Left ventricle myocardium inferior (tissue), 1 donor: ENCODE measurements around the gene TACR1. TPM values are rescaled to one million over a fixed set of nuclear protein-coding genes. Genes with fewer than 3 reads are reported as not detected.
A peak's percentile ranks its signal among the peaks of the same experiment; 100 is the strongest.
"Not testable (repeated sequence)": the region's sequence is repeated elsewhere in the genome, so short reads cannot be mapped to it uniquely, and the experiment has no call there.

ENCODE experiments used
- DNase-seq: peaks from one replicate; pipeline ENCODE4 v3.0.0-alpha.2; 2020
- H3K27ac ChIP-seq: fragments of 200-600 bp; replicated peaks from 2 replicates; pipeline ENCODE4 v1.8.0; 2021
- H3K27me3 ChIP-seq: fragments of 200-600 bp; 2 replicates; pipeline ENCODE4 v1.8.0; 2021; ENCODE audit warnings: low read depth
- H3K36me3 ChIP-seq: fragments of 200-600 bp; 2 replicates; pipeline ENCODE4 v1.8.0; 2021
- H3K4me1 ChIP-seq: fragments of 200-600 bp; 2 replicates; pipeline ENCODE4 v1.8.0; 2021
- H3K4me3 ChIP-seq: fragments of 200-600 bp; 2 replicates; pipeline ENCODE4 v1.8.0; 2021; ENCODE audit warnings: mild to moderate bottlenecking, moderate library complexity
- H3K9me3 ChIP-seq: fragments of 200-600 bp; replicated peaks from 2 replicates; pipeline ENCODE4 v1.8.0; 2021
- intact Hi-C: fragments of 100-400 bp; cut with micrococcal nuclease; formaldehyde crosslinking; loops from one replicate; pipeline ENCODE4 v1.11.0; 2022
- total RNA-seq: library from RNA; stranded (reverse); fragmentation: NEBNext Ultra II Directional; extraction: Animal tissue kit (Norgen Biotek cat#: 25700); gene quantifications from one replicate; pipeline ENCODE4 v1.2.1, GENCODE V29; 2021
- TF ChIP-seq, protein P1 (sequence below): fragments of 200-600 bp; IDR thresholded peaks from 2 replicates; pipeline ENCODE4 v1.8.0; 2021; ENCODE audit warnings: antibody characterized with exemption, mild to moderate bottlenecking, borderline replicate concordance
- donor health status: DM: no; HTN: yes; CAD: no; lungs with severe emphysema.

TACR1 gene
- total RNA-seq, 1 donor from 2014 or later = 0.22 TPM

- peaks cover 5% of the 10 kb centered on the region for H3K4me1 ChIP-seq
- TF ChIP-seq, protein P1, sequence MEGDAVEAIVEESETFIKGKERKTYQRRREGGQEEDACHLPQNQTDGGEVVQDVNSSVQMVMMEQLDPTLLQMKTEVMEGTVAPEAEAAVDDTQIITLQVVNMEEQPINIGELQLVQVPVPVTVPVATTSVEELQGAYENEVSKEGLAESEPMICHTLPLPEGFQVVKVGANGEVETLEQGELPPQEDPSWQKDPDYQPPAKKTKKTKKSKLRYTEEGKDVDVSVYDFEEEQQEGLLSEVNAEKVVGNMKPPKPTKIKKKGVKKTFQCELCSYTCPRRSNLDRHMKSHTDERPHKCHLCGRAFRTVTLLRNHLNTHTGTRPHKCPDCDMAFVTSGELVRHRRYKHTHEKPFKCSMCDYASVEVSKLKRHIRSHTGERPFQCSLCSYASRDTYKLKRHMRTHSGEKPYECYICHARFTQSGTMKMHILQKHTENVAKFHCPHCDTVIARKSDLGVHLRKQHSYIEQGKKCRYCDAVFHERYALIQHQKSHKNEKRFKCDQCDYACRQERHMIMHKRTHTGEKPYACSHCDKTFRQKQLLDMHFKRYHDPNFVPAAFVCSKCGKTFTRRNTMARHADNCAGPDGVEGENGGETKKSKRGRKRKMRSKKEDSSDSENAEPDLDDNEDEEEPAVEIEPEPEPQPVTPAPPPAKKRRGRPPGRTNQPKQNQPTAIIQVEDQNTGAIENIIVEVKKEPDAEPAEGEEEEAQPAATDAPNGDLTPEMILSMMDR = no peak
- no peaks in the 10 kb centered on the region for H3K27me3 ChIP-seq
- no peaks in the 10 kb centered on the region for H3K9me3 ChIP-seq
- H3K27ac ChIP-seq = peak overlapping the region; percentile 27
- DNase-seq = no peak
- H3K36me3 ChIP-seq = no peaks in the 10 kb centered on the region
- H3K4me3 ChIP-seq = no peak overlapping the region
- intact Hi-C loops = no loop called here
Observed at GRCh38 chr2:75162259-75162658, 37.1 kb downstream of the TACR1 start.

DNA sequence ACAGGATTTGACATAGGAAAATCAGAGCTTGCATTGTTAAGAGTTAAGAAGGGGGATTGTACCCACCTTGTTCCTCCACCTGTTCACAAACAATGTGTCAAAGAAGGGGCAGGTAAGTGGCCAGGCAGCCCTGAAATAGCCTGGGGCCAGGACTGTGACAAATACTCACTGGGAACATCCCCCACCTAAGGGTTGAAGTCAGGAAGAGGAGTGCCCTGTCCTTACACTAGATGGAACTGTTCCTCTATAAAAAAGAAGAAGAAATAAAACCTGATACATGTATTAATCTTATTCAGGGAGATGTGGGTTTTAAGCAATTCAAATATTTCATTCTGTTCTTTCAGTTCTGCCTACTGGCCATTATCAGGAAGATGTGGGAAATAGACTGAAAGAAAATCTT is 41.9 kb downstream of the TACR1 start:
- TF ChIP-seq, protein P1 = peak; percentile 38
- intact Hi-C loops = no loop called here
- DNase-seq = no peak
- Histone ChIP-seq H3K27ac (no peak overlapping the region), H3K9me3 (no peaks in the 10 kb centered on the region), H3K36me3 (no peaks in the 10 kb centered on the region), H3K4me1 (peaks cover 13% of the 10 kb centered on the region), H3K4me3 (no peak overlapping the region), H3K27me3 (no peaks in the 10 kb centered on the region)

DNA sequence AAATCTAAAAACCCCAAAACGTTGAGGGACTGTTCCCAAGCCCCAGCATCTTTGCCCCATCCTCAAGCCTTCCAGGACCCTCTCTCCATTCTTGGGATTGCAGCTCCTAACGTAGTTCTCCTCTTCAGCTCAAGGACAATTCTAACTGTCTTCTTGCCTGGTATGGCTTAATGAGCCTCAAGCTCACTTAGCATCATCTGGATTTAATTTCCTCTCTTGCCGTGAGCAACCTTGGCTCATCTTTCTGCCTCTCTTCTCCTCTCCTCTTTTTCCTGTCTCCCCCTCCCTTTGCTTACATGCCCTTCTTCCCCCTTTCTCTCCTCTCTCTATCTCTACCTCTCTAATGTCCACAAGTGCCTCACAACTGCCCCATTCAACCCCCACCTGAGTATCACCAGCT is 44.2 kb downstream of the TACR1 start:
- intact Hi-C loops = no loop called here
- TF ChIP-seq, protein P1 = no peak
- Histone ChIP-seq H3K27ac (no peak overlapping the region), H3K36me3 (no peaks in the 10 kb centered on the region), H3K4me3 (no peak overlapping the region), H3K9me3 (peaks cover 10% of the 10 kb centered on the region), H3K27me3 (no peaks in the 10 kb centered on the region), H3K4me1 (peaks cover 7% of the 10 kb centered on the region)
- no peak for DNase-seq

DNA sequence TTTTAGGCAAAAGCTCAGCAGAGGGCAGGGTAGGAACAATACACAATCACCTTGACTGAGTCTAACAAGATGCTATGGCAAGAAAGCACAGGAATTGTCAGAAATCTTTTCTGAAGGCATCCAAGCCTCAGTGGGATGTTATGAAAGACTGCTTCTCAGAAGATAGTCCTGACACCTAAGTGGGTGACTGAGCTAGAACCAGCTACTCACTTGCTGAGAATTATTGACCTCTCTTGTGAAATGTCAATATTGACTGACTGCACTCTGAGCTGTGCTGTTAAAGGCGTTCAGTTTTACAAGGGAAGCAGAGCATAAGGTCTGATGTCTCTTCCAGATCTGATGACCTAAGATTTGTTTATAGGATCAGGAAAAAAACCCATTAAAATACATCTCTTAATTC is 46.1 kb downstream of the TACR1 start:
- TF ChIP-seq, protein P1 = no peak
- intact Hi-C loops = no loop called here
- Histone ChIP-seq H3K36me3 (no peaks in the 10 kb centered on the region), H3K27me3 (no peaks in the 10 kb centered on the region), H3K9me3 (peaks cover 20% of the 10 kb centered on the region), H3K4me3 (no peak overlapping the region), H3K27ac (peak overlapping the region; percentile 2), H3K4me1 (peaks cover 7% of the 10 kb centered on the region)
- DNase-seq = no peak

DNA sequence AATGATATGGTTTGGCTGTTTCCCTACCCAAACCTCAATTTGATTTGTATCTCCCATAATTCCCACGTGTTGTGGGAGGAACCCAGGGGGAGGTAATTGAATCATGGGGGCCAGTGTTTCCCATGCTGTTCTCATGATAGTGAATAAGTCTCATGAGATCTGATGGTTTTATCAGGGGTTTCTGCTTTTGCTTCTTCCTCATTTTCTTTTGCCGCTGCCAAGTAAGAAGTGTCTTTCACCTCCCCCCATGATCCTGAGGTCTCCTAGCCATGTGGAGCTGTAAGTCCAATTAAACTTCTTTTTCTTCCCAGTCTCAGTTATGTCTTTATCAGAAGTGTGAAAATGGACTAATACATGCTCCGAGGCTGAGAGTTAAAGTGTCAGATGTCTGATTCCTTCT is 47.1 kb downstream of the TACR1 start:
- intact Hi-C loops, H3K27me3 ChIP-seq, H3K36me3 ChIP-seq, H3K4me1 ChIP-seq, H3K27ac ChIP-seq, DNase-seq, H3K4me3 ChIP-seq: not testable (repeated sequence)
- peaks cover 26% of the 10 kb centered on the region for H3K9me3 ChIP-seq

DNA sequence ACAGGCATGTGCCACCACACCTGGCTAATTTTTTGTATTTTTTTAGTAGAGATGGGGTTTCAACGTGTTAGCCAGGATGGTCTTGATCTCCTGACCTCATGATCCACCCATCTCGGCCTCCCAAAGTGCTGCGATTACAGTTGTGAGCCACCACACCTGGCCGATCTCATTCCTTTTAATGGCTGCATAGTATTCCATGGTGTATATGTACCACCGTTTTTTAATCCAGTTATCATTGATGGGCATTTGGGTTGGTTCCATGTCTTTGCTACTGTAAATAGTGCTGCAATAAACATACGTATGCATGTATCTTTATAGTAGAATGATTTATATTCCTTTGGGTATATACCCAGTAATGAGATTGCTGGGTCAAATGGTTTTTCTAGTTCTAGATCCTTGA is 51.4 kb downstream of the TACR1 start:
- H3K4me3 ChIP-seq, H3K27ac ChIP-seq, H3K36me3 ChIP-seq, DNase-seq, intact Hi-C loops, H3K27me3 ChIP-seq, H3K4me1 ChIP-seq: not testable (repeated sequence)
- H3K9me3 ChIP-seq = peaks cover 26% of the 10 kb centered on the region
